ENCODE data around the gene CORT. TPM values are rescaled to one million over a fixed set of nuclear protein-coding genes. Genes with fewer than 3 reads are reported as not detected.

The CORT gene
- polyA plus RNA-seq, 1 donor from 2014 or later = 0.81 TPM

DNA sequence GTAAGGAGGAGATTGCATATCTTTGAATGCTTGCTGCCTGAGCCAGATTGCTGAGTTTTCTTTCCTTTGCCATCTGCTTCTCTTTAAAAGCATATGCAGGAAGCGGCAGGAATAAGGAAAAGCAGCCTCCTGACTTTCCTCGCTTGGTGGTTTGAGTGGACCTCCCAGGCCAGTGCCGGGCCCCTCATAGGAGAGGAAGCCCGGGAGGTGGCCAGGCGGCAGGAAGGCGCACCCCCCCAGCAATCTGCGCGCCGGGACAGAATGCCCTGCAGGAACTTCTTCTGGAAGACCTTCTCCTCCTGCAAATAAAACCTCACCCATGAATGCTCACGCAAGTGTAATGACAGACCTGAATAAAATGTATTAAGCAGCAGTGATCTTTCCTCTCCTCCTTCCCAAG is 1.5 kb downstream of the CORT start:
- Histone ChIP-seq H3K9me3 (ENCODE audit: low read length) (no peaks in the 10 kb centered on the region), H3F3A (ENCODE audit: insufficient read depth, low read length, poor library complexity, severe bottlenecking) (no peaks in the 10 kb centered on the region), H4K20me1 (ENCODE audit: insufficient read depth) (no peaks in the 10 kb centered on the region), H3K36me3 (ENCODE audit: insufficient read depth, low read length) (no peaks in the 10 kb centered on the region), H3K4me3 (ENCODE audit: low read length) (no peak overlapping the region), H3K4me2 (ENCODE audit: low read length) (no peak overlapping the region), H3K27me3 (ENCODE audit: insufficient read depth, low read depth, low read length) (no peaks in the 10 kb centered on the region), H3K9ac (ENCODE audit: low read length) (no peak overlapping the region), H3K9me2 (ENCODE audit: insufficient read depth, low read length) (no peaks in the 10 kb centered on the region), H3K79me2 (replicated peaks; ENCODE audit: insufficient read depth, low read length) (no peaks in the 10 kb centered on the region), H3K27ac (ENCODE audit: low read length) (no peak overlapping the region), H2AFZ (ENCODE audit: low read depth, low read length) (no peak overlapping the region)
- TF ChIP-seq RAD21 (conservative IDR thresholded peaks at IDR 0.05) (no peak), SMC3 (conservative IDR thresholded peaks at IDR 0.05; ENCODE audit: poor library complexity) (no peak), EZH2 (IDR thresholded peaks at IDR 0.05; ENCODE audit: borderline replicate concordance, insufficient read depth, low read length, poor library complexity, severe bottlenecking) (no peak), EP300 (conservative IDR thresholded peaks at IDR 0.05; ENCODE audit: poor library complexity, severe bottlenecking) (no peak), MXI1 (conservative IDR thresholded peaks at IDR 0.05; ENCODE audit: poor library complexity, severe bottlenecking) (no peak), TAF1 (IDR thresholded peaks at IDR 0.05; ENCODE audit: low read depth) (no peak), POLR2AphosphoS5 (IDR thresholded peaks at IDR 0.05) (no peak)
- TF ChIP-seq, protein P1, sequence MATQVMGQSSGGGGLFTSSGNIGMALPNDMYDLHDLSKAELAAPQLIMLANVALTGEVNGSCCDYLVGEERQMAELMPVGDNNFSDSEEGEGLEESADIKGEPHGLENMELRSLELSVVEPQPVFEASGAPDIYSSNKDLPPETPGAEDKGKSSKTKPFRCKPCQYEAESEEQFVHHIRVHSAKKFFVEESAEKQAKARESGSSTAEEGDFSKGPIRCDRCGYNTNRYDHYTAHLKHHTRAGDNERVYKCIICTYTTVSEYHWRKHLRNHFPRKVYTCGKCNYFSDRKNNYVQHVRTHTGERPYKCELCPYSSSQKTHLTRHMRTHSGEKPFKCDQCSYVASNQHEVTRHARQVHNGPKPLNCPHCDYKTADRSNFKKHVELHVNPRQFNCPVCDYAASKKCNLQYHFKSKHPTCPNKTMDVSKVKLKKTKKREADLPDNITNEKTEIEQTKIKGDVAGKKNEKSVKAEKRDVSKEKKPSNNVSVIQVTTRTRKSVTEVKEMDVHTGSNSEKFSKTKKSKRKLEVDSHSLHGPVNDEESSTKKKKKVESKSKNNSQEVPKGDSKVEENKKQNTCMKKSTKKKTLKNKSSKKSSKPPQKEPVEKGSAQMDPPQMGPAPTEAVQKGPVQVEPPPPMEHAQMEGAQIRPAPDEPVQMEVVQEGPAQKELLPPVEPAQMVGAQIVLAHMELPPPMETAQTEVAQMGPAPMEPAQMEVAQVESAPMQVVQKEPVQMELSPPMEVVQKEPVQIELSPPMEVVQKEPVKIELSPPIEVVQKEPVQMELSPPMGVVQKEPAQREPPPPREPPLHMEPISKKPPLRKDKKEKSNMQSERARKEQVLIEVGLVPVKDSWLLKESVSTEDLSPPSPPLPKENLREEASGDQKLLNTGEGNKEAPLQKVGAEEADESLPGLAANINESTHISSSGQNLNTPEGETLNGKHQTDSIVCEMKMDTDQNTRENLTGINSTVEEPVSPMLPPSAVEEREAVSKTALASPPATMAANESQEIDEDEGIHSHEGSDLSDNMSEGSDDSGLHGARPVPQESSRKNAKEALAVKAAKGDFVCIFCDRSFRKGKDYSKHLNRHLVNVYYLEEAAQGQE (IDR thresholded peaks at IDR 0.05; ENCODE audit: borderline replicate concordance) = no peak
- TF ChIP-seq, protein P2, sequence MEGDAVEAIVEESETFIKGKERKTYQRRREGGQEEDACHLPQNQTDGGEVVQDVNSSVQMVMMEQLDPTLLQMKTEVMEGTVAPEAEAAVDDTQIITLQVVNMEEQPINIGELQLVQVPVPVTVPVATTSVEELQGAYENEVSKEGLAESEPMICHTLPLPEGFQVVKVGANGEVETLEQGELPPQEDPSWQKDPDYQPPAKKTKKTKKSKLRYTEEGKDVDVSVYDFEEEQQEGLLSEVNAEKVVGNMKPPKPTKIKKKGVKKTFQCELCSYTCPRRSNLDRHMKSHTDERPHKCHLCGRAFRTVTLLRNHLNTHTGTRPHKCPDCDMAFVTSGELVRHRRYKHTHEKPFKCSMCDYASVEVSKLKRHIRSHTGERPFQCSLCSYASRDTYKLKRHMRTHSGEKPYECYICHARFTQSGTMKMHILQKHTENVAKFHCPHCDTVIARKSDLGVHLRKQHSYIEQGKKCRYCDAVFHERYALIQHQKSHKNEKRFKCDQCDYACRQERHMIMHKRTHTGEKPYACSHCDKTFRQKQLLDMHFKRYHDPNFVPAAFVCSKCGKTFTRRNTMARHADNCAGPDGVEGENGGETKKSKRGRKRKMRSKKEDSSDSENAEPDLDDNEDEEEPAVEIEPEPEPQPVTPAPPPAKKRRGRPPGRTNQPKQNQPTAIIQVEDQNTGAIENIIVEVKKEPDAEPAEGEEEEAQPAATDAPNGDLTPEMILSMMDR (IDR thresholded peaks at IDR 0.05; ENCODE audit: poor library complexity, severe bottlenecking) = no peak

DNA sequence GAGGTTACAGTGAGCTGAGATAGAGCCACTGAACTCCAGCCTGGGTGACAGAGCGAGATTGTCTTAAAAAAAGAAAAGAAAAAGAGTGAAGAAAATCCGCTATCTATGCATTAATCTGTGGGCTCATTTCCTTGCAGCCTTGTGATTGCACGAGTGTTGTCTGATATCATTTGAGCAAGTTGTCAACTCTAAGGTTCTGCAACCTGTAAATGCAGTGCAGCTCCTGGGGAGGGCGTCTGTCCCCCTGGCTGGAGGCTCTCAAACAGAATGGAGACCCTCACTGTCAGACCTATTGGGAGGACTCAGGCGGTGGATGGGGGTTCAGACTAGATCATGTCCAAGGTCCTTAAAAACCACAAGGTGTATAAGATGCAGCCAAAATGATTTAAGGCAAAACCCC is 6.2 kb downstream of the CORT start:
- H4K20me1 ChIP-seq (ENCODE audit: insufficient read depth) = no peaks in the 10 kb centered on the region
- no peak overlapping the region for H3K9ac ChIP-seq (ENCODE audit: low read length)
- no peaks in the 10 kb centered on the region for H3K79me2 ChIP-seq (replicated peaks; ENCODE audit: insufficient read depth, low read length)
- no peaks in the 10 kb centered on the region for H3K9me2 ChIP-seq (ENCODE audit: insufficient read depth, low read length)
- H3K27me3 ChIP-seq (ENCODE audit: insufficient read depth, low read depth, low read length) = no peaks in the 10 kb centered on the region
- H3K4me3 ChIP-seq (ENCODE audit: low read length) = no peak overlapping the region
- H2AFZ ChIP-seq (ENCODE audit: low read depth, low read length) = no peak overlapping the region
- H3K9me3 ChIP-seq (ENCODE audit: low read length) = no peaks in the 10 kb centered on the region
- no peaks in the 10 kb centered on the region for H3K36me3 ChIP-seq (ENCODE audit: insufficient read depth, low read length)
- H3K4me2 ChIP-seq (ENCODE audit: low read length) = no peak overlapping the region
- TF ChIP-seq EZH2 (IDR thresholded peaks at IDR 0.05; ENCODE audit: borderline replicate concordance, insufficient read depth, low read length, poor library complexity, severe bottlenecking) (no peak), EP300 (conservative IDR thresholded peaks at IDR 0.05; ENCODE audit: poor library complexity, severe bottlenecking) (no peak), SMC3 (conservative IDR thresholded peaks at IDR 0.05; ENCODE audit: poor library complexity) (no peak), MXI1 (conservative IDR thresholded peaks at IDR 0.05; ENCODE audit: poor library complexity, severe bottlenecking) (no peak), RAD21 (conservative IDR thresholded peaks at IDR 0.05) (no peak), POLR2AphosphoS5 (IDR thresholded peaks at IDR 0.05) (no peak), TAF1 (IDR thresholded peaks at IDR 0.05; ENCODE audit: low read depth) (no peak)
- TF ChIP-seq, protein P1 (IDR thresholded peaks at IDR 0.05; ENCODE audit: borderline replicate concordance) = no peak
- TF ChIP-seq, protein P2 (IDR thresholded peaks at IDR 0.05; ENCODE audit: poor library complexity, severe bottlenecking) = no peak
- H3K27ac ChIP-seq (ENCODE audit: low read length) = no peak overlapping the region
- H3F3A ChIP-seq (ENCODE audit: insufficient read depth, low read length, poor library complexity, severe bottlenecking) = no peaks in the 10 kb centered on the region

All from neural cell (in vitro differentiated cells).